Parathyroid adenoma (tissue), 2 donors: ENCODE data around the gene FCRL6.

Experiments
- H2AFZ ChIP-seq: fragments of 300-600 bp; sonication (generic); one replicate; pipeline ENCODE4 v1.7.0; 2017; ENCODE audit warnings: antibody characterized with exemption, mild to moderate bottlenecking
- H3K27ac ChIP-seq: fragments of 300-600 bp; sonication (generic); one replicate; pipeline ENCODE4 v1.7.0; 2017
- H3K27me3 ChIP-seq: fragments of 300-600 bp; sonication (generic); one replicate; pipeline ENCODE4 v1.7.0; 2017; ENCODE audit warnings: low read length; ENCODE audit not compliant: control insufficient read depth, insufficient read depth
- H3K36me3 ChIP-seq: fragments of 300-600 bp; sonication (generic); one replicate; pipeline ENCODE4 v1.7.0; 2017; ENCODE audit warnings: low read length; ENCODE audit not compliant: control insufficient read depth, insufficient read depth
- H3K4me1 ChIP-seq: fragments of 300-600 bp; sonication (generic); one replicate; pipeline ENCODE4 v1.7.0; 2017; ENCODE audit warnings: control low read depth
- H3K4me2 ChIP-seq: fragments of 300-600 bp; sonication (generic); one replicate; pipeline ENCODE4 v1.7.0; 2017; ENCODE audit warnings: low read length
- H3K4me3 ChIP-seq: fragments of 300-600 bp; sonication (generic); one replicate; pipeline ENCODE4 v1.7.0; 2017; ENCODE audit warnings: low read depth, low read length
- H3K79me2 ChIP-seq: fragments of 300-600 bp; sonication (generic); one replicate; pipeline ENCODE4 v1.7.0; 2017; ENCODE audit warnings: control low read depth
- H3K9ac ChIP-seq: fragments of 300-600 bp; sonication (generic); one replicate; pipeline ENCODE4 v1.7.0; 2017; ENCODE audit warnings: mild to moderate bottlenecking
- H3K9me3 ChIP-seq: fragments of 300-600 bp; sonication (generic); one replicate; pipeline ENCODE4 v1.7.0; 2017; ENCODE audit warnings: low read length; ENCODE audit not compliant: control insufficient read depth
- CTCF ChIP-seq: fragments of 300-600 bp; sonication (generic); IDR thresholded peaks from one replicate; pipeline ENCODE4 v1.7.0; 2017; ENCODE audit warnings: antibody characterized with exemption, mild to moderate bottlenecking
- donor health status: primary hyperparathyroidism.

FCRL6 gene

GRCh38 chr1:159821171-159821867 lies 19.2 kb downstream of the FCRL6 start:
- no peak for TF ChIP-seq CTCF
- H2AFZ ChIP-seq: no peak overlapping the region
- no peak overlapping the region for H3K27ac ChIP-seq
- H3K4me1 ChIP-seq: no peaks in the 10 kb centered on the region
- H3K9ac ChIP-seq: no peak overlapping the region
- H3K4me2 ChIP-seq: no peak overlapping the region
- H3K9me3 ChIP-seq: no peaks in the 10 kb centered on the region
- H3K36me3 ChIP-seq: no peaks in the 10 kb centered on the region
- H3K79me2 ChIP-seq: no peaks in the 10 kb centered on the region
- no peak overlapping the region for H3K4me3 ChIP-seq
- H3K27me3 ChIP-seq: no peaks in the 10 kb centered on the region

- Histone ChIP-seq H3K9me3 (no peaks in the 10 kb centered on the region), H3K4me2 (no peak overlapping the region), H3K27ac (no peak overlapping the region), H3K4me1 (peaks cover 6% of the 10 kb centered on the region), H2AFZ (no peak overlapping the region), H3K27me3 (no peaks in the 10 kb centered on the region), H3K4me3 (no peak overlapping the region), H3K9ac (no peak overlapping the region), H3K36me3 (no peaks in the 10 kb centered on the region), H3K79me2 (no peaks in the 10 kb centered on the region)
- TF ChIP-seq CTCF: no peak
These were observed 21.2 kb downstream of the FCRL6 start for GRCh38 chr1:159823406-159823805.

DNA sequence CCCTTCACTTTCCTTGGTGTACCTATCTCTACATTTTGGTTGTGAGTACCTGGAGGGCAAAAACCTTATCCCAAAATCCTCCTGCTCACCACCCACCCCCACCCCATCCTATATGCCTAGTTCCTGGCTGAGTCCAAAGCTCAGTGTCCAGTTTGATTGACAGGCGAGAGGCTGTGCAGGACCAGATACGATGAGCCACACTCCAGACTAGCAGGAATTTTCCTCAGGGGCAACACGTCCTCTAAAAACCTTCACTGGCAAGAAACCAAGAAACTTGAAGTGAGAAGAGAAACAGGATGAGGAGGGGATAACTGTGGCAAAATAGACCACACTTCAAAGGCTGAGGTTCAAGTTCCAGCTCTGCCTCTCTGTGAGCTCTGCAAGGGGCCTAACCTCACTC lies 23.4 kb downstream of the FCRL6 start:
- no peaks in the 10 kb centered on the region for H3K36me3 ChIP-seq
- H2AFZ ChIP-seq: no peak overlapping the region
- peaks cover 15% of the 10 kb centered on the region for H3K4me1 ChIP-seq
- H3K79me2 ChIP-seq: no peaks in the 10 kb centered on the region
- TF ChIP-seq CTCF: no peak
- no peak overlapping the region for H3K27ac ChIP-seq
- no peaks in the 10 kb centered on the region for H3K9me3 ChIP-seq
- no peaks in the 10 kb centered on the region for H3K27me3 ChIP-seq
- H3K9ac ChIP-seq: no peak overlapping the region
- H3K4me2 ChIP-seq: no peak overlapping the region
- no peak overlapping the region for H3K4me3 ChIP-seq

- Histone ChIP-seq H3K36me3 (no peaks in the 10 kb centered on the region), H3K9ac (no peak within 1 kb of the TSS), H3K27me3 (no peaks in the 10 kb centered on the region), H3K4me2 (no peak within 1 kb of the TSS), H3K4me3 (no peak within 1 kb of the TSS), H3K79me2 (no peaks in the 10 kb centered on the region), H2AFZ (no peak within 1 kb of the TSS), H3K9me3 (no peaks in the 10 kb centered on the region), H3K27ac (no peak within 1 kb of the TSS), H3K4me1 (peaks cover 15% of the 10 kb centered on the region)
- TF ChIP-seq CTCF: no peak
These were observed 24.4 kb downstream of the FCRL6 start, which contains the start of gene SLAMF8 for GRCh38 chr1:159826441-159827101. TSS of gene SLAMF8 (plus strand) at chr1:159826873. CDS start at chr1:159826899, 26 bp downstream.
